GM19324 (cell line): ENCODE measurements around the gene GNB2.
"Not testable (repeated sequence)": the region's sequence is repeated elsewhere in the genome, so short reads cannot be mapped to it uniquely, and the experiment has no call there.

Experiments
- ATAC-seq: cut with Tn5 transposase; IDR thresholded peaks from one replicate; pipeline ENCODE4 v1.9.1; 2021; ENCODE audit warnings: mild to moderate bottlenecking, moderate library complexity; ENCODE audit not compliant: unreplicated experiment, low FRiP score

Gene GNB2

DNA sequence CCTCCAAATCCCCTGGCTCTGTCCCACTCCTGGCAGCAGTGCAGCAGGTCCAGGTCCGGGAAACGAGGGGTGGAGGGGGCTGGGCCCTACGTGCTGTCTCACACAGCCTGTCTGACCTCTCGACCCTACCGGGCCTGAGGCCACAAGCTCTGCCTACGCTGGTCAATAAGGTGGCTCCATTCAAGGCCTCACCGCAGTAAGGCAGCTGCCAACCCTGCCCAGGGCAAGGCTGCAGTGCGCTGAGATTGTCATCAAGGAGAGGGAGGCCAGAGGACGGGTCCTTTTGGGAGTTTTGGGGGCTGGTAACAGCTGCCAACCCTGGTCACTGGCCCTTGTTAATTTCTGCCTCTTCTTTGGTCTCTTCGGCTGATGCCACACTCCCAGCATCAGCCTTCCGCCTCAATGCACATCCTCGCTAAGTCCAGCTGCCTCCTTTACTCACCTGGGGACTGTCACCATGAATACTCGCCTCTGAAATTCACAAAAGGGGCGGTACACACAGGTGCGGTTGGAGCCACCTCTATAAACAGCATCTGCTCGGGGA is 50.3 kb downstream of the GNB2 start:
- no peak for ATAC-seq

DNA sequence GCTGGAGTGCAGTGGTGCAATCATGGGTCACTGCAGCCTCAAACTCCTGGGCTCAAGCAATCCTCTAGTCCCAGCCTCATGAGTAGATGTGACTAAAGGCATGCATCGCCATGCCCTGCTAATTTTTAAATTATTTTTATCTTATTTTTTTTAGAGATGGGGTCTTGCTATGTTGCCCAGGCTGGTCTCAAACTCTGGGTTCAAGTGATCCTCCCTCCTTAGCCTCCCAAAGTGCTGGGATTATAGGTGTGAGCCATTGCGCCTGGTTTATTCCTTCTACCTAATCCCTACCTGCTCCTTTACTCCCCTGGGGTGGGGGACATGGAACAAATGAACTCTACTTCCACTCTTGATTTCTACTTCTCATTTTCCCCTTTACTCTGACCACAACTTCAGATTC is 50.8 kb downstream of the GNB2 start:
- not testable (repeated sequence) for ATAC-seq

DNA sequence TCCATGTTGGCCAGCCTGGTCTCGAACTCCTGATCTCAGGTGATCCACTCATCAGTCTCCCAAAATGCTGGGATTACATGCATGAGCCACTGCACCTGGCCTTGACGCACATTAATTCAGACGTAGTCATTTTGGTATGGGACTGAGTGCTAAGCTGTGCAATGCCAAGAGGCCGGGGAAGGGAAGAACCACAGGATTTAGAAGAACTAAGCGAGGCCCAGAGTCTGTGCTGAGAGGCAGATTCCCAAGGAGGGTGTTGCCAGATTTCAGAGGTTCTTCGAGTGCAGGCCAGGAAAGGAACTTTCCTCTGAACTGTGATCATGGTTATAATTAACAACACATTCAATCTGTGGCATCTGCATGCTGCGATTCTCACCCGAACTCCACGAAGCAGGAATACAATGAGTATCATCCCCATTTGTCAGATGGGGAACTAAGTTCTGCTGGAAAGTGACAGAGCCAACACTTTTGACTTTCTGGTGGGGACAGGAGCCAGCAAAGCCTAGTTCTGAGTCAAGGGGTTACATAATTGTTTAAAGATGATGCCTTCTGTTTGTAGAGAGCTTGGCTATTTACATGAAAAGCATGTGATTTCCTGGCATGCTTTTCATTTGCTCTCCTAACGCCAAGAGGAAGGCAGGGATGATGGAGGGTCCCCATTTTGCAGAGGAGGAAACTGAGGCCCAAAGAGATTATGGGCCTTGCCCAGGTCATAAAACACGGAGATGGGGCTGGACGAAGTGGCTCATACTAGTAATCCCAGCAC is 53.6 kb downstream of the GNB2 start:
- no peak for ATAC-seq

DNA sequence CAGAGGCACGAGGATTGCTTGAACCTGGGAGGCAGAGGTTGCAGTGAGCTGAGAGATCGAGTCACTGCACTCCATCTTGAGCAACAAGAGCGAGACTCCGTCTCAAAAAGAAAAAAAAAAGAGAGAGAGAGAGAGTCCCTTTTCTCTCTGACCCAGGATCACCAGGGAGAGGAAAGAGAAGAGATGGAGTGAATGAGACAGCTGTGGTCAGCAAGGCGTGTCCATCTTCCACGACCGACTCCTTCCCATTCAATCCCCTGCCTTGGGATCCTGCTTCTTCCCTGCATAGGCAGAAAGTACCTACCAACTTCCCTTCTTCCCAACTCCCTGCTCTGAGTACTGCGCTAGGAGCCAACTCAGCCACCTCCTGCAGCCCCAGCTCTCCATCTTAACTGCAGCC is 54.7 kb downstream of the GNB2 start:
- ATAC-seq, result no peak
